ENCODE results near the gene RRP15.

Gene RRP15

DNA sequence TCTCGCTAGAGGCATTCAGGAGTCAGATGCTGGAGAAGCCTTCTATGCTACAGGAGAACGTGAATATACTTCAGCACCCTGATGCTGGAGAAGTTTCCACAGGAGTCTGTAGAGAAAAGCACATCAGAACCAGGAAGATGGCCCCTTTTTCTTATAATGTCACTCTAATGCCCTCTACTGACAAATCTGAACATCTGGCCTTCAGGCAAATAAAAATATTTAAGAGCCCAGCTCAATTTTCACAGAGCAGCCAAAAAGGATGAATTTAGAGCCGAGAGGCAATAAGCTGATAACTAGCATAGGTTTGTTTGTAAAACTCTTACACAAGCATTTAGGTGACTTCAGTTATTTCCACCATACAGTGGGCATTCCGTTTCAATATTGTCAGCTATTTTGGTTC, 3.8 kb upstream of the RRP15 start:
- no peak for DNase-seq (ENCODE audit: low read depth, low spot score)
- H3K4me3 ChIP-seq (ENCODE audit: low read depth, low read length): no peak overlapping the region
- POLR2A ChIA-PET: no interaction called here
- CTCF ChIA-PET: no interaction called here
- TF ChIP-seq, protein P1, sequence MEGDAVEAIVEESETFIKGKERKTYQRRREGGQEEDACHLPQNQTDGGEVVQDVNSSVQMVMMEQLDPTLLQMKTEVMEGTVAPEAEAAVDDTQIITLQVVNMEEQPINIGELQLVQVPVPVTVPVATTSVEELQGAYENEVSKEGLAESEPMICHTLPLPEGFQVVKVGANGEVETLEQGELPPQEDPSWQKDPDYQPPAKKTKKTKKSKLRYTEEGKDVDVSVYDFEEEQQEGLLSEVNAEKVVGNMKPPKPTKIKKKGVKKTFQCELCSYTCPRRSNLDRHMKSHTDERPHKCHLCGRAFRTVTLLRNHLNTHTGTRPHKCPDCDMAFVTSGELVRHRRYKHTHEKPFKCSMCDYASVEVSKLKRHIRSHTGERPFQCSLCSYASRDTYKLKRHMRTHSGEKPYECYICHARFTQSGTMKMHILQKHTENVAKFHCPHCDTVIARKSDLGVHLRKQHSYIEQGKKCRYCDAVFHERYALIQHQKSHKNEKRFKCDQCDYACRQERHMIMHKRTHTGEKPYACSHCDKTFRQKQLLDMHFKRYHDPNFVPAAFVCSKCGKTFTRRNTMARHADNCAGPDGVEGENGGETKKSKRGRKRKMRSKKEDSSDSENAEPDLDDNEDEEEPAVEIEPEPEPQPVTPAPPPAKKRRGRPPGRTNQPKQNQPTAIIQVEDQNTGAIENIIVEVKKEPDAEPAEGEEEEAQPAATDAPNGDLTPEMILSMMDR (IDR thresholded peaks at IDR 0.05; ENCODE audit: insufficient read depth, low read length, missing control alignments): no peak

DNA sequence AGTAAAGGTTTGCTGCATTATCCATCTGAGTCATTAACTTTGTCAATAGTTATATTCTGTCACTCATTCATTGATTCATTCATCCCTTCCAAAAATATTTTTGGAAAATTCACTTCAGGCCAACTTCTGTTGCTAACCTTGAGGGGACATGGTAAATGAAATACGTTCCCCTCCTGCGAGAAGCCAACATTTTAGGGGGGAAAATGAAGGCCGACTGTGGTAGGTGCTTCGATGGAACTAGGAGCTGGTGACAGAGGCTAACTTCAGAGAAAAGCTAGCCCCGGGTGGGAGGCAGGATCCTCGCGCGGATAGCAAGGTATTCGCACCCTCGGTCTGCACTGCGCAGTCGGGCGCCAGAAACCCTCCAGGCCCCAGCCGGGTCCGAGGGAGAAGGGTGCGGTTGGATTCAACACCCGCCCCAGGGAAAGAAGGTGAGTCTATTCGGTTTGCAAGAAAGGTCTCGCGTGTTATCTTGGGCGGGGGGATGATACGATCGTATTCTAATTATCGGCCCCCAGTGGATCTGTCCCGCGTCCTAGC, 646 bp upstream of the RRP15 start:
- ChIA-PET CTCF (interaction anchor here (1.2 to 1.4 kb wide), 2 partner anchors 8 to 21 kb away, joined by 3 to 4 read pairs; no protein-coding TSS in a partner anchor), POLR2A (interaction anchor here (0.7 to 0.8 kb wide), 3 partner anchors 10 to 57 kb away, joined by 3 to 4 read pairs (median 3); no protein-coding TSS in a partner anchor)
- TF ChIP-seq, protein P1 (IDR thresholded peaks at IDR 0.05; ENCODE audit: insufficient read depth, low read length, missing control alignments): no peak
- peak overlapping the region; percentile 99 for H3K4me3 ChIP-seq (ENCODE audit: low read depth, low read length)
- no peak for DNase-seq (ENCODE audit: low read depth, low spot score)

DNA sequence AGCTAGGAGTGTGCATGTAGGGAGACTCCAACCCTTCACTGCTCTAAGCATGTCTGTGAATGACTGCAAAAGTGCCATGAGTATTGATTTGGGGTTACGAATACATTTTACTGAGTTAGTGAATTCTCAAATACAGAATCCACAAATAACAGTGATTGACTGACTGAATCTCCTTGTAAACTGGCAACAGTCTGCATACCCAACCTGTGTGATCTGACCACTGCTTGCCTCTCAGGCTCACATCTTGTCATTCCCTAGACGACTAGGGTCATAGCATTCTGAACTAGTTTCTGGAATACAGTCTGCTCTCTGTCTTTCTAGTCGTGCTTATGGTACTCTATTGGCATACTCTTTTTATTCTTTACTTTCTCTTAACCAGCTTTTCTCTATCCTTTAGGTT, 7.4 kb downstream of the RRP15 start:
- ChIA-PET POLR2A (no interaction called here), CTCF (no interaction called here)
- TF ChIP-seq, protein P1 (IDR thresholded peaks at IDR 0.05; ENCODE audit: insufficient read depth, low read length, missing control alignments): no peak
- DNase-seq (ENCODE audit: low read depth, low spot score): no peak
- H3K4me3 ChIP-seq (ENCODE audit: low read depth, low read length): no peak overlapping the region

DNA sequence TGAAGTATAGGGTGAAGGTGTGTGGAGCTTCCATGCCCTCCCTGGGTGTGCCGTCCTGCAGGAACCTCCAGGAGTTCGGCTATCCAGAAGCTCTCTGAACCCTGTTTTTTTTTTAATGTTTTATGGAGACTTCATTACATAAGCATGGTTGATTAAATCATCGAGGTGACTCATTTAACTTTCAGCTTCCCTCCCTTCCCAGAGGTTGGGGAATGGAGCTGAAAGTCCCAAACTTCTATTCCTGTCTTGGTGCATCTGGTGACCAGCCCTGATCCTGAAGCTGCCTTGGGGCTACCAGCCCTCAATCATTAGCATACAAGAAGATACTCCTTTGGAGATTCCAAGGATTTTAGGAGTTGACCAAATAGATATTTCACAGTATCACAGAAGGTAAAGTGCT, 9.5 kb downstream of the RRP15 start:
- no peak for DNase-seq (ENCODE audit: low read depth, low spot score)
- no peak overlapping the region for H3K4me3 ChIP-seq (ENCODE audit: low read depth, low read length)
- POLR2A ChIA-PET: interaction anchor here (1.1 kb wide), 1 partner anchor 10 kb away, joined by 3 read pairs; the partner anchor contains the start of gene RRP15
- CTCF ChIA-PET: interaction anchor here (1.7 kb wide), 1 partner anchor 10 kb away, joined by 3 read pairs; no protein-coding TSS in a partner anchor
- TF ChIP-seq, protein P1 (IDR thresholded peaks at IDR 0.05; ENCODE audit: insufficient read depth, low read length, missing control alignments): no peak

DNA sequence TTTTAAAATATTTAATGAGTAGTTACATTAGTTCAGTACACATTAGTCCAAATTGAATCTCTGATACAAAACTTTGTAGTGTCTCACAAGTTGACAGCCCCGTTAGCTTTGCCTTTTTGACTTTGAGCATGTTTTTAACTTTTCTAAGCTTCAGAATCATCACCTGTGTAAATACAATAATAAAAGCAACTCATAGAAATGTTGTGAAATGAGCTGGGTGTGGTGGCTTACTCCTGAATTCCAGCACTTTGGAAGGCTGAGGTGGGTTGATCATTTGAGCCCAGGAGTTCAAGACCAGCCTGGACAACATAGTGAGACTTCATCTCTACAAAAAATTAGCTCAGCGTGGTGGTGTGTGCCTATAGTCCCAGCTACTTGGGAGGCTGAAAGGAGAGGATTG, 11.1 kb downstream of the RRP15 start:
- CTCF ChIA-PET: interaction anchor here (1.0 to 1.5 kb wide), 3 partner anchors 10 to 1272 kb away, joined by 3 to 5 read pairs (median 3); no protein-coding TSS in a partner anchor

DNA sequence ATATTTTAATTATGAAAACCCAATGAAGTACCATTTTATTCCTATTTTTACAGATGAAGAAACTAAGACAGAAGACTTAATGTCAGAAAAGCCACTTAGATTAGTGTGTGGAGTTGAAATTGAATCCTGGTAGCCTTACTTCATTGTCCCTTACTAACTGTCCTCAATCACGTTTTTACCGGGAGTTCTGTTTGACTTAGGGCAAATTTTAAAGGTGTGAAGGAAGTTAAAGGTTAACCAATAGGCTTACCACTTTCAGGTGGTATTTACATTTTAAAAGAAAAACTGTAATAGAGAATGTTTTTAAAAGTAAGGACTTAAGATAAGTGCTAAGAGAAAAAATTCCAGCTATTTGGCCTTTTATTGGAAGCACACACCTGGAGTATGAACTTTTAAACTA, 12.4 kb downstream of the RRP15 start:
- no peak overlapping the region for H3K4me3 ChIP-seq (ENCODE audit: low read depth, low read length)
- ChIA-PET POLR2A (no interaction called here), CTCF (interaction anchor here (0.9 to 1.5 kb wide), 4 partner anchors 9 to 1364 kb away, joined by 3 to 5 read pairs (median 4); no protein-coding TSS in a partner anchor)
- TF ChIP-seq, protein P1 (IDR thresholded peaks at IDR 0.05; ENCODE audit: insufficient read depth, low read length, missing control alignments): no peak
- no peak for DNase-seq (ENCODE audit: low read depth, low spot score)

More for the DNA sequence above, 11.1 kb downstream of the RRP15 start:
- DNase-seq (ENCODE audit: low read depth, low spot score): no peak
- no peak overlapping the region for H3K4me3 ChIP-seq (ENCODE audit: low read depth, low read length)
- TF ChIP-seq, protein P1 (IDR thresholded peaks at IDR 0.05; ENCODE audit: insufficient read depth, low read length, missing control alignments): no peak
- POLR2A ChIA-PET: no interaction called here
